CD14-positive monocyte (primary cell): ENCODE results near the gene LTO1. TPM values are rescaled to one million over a fixed set of nuclear protein-coding genes. Genes with fewer than 3 reads are reported as not detected.
A peak's percentile ranks its signal among the peaks of the same experiment; 100 is the strongest.

Source experiments
- DNase-seq, 3 donors: peaks; one replicate each; pipeline ENCODE4 v3.0.0-alpha.2; 2011 to 2022
- H2AFZ ChIP-seq: 2 replicates; pipeline ENCODE4 v1.6.0; 2012; ENCODE audit warnings: mild to moderate bottlenecking, low read depth, low read length, inconsistent platforms; ENCODE audit not compliant: insufficient read depth, poor library complexity, severe bottlenecking
- H3K27ac ChIP-seq, 2 donors: 1 replicate in 1 of 2; 2 replicates in 1 of 2; pipeline ENCODE4 v1.5.1; 2012 to 2013; ENCODE audit warnings: low read length in 2 of 2, control low read depth in 1 of 2, inconsistent platforms in 1 of 2, low read depth in 1 of 2, mild to moderate bottlenecking in 1 of 2
- H3K27me3 ChIP-seq, 2 donors: one replicate each; pipeline versions ENCODE4 v1.6.0 to v1.6.1; 2011 to 2013; ENCODE audit warnings: low read length in 2 of 2; ENCODE audit not compliant: control insufficient read depth in 2 of 2, insufficient read depth in 2 of 2
- H3K36me3 ChIP-seq, 2 donors: replicated peaks in 1 of 2; 1 replicate in 1 of 2; 2 replicates in 1 of 2; pipeline versions ENCODE4 v1.5.1 to v1.6.1; 2012 to 2013; ENCODE audit warnings: low read length in 2 of 2, control low read depth in 1 of 2, inconsistent platforms in 1 of 2, mild to moderate bottlenecking in 1 of 2; ENCODE audit not compliant: insufficient read depth in 2 of 2, control insufficient read depth in 1 of 2
- H3K4me1 ChIP-seq, 2 donors: 1 replicate in 1 of 2; 2 replicates in 1 of 2; pipeline versions ENCODE4 v1.5.1 to v1.6.1; 2012 to 2013; ENCODE audit warnings: low read length in 2 of 2, control low read depth in 1 of 2, inconsistent platforms in 1 of 2, mild to moderate bottlenecking in 1 of 2, moderate library complexity in 1 of 2; ENCODE audit not compliant: insufficient read depth in 2 of 2, control insufficient read depth in 1 of 2
- H3K4me2 ChIP-seq: replicated peaks from 2 replicates; pipeline ENCODE3; 2012; ENCODE audit warnings: low read length, moderate library complexity, mild to moderate bottlenecking; ENCODE audit not compliant: poor library complexity, severe bottlenecking; ENCODE audit errors: extremely low read depth
- H3K4me3 ChIP-seq, 3 experiments: fragments of 200-600 bp in 1 of 3; sonication (generic) in 1 of 3; replicated peaks in 1 of 3; 1 replicate in 2 of 3; 2 replicates in 1 of 3; pipeline ENCODE4 v1.5.1; 2011 to 2013; ENCODE audit warnings: low read length in 3 of 3, mild to moderate bottlenecking in 3 of 3, control low read depth in 2 of 3, low read depth in 2 of 3, inconsistent platforms in 1 of 3, moderate library complexity in 1 of 3
- H3K79me2 ChIP-seq: 2 replicates; pipeline ENCODE4 v1.6.0; 2012; ENCODE audit warnings: mild to moderate bottlenecking, control low read depth, inconsistent platforms, low read length, moderate library complexity; ENCODE audit not compliant: insufficient read depth
- H3K9ac ChIP-seq: 2 replicates; pipeline ENCODE4 v1.6.0; 2017; ENCODE audit warnings: low read length, mild to moderate bottlenecking; ENCODE audit not compliant: insufficient read depth, poor library complexity, severe bottlenecking
- H3K9me3 ChIP-seq, 2 donors: replicated peaks in 1 of 2; 1 replicate in 1 of 2; 2 replicates in 1 of 2; pipeline versions ENCODE4 v1.5.1 to v1.6.1; 2012 to 2013; ENCODE audit warnings: low read length in 2 of 2, control low read depth in 1 of 2; ENCODE audit not compliant: control insufficient read depth in 1 of 2, insufficient read depth in 1 of 2
- H4K20me1 ChIP-seq: 2 replicates; pipeline ENCODE4 v1.6.0; 2012; ENCODE audit warnings: mild to moderate bottlenecking, low read length, control low read depth, moderate library complexity; ENCODE audit not compliant: insufficient read depth
- H3K27ac Mint-ChIP-seq, 7 donors: one replicate each; pipeline ENCODE4 v1.8.0; 2020; ENCODE audit warnings: mild to moderate bottlenecking in 7 of 7, mixed read lengths in 7 of 7, moderate library complexity in 6 of 7, inconsistent platforms in 2 of 7
- H3K27me3 Mint-ChIP-seq, 3 donors: one replicate each; pipeline ENCODE4 v1.8.0; 2021 to 2022; ENCODE audit warnings: low read depth in 3 of 3, mild to moderate bottlenecking in 3 of 3, mixed read lengths in 3 of 3, moderate library complexity in 3 of 3, inconsistent platforms in 1 of 3
- H3K36me3 Mint-ChIP-seq, 2 donors: one replicate each; pipeline ENCODE4 v1.8.0; 2020; ENCODE audit warnings: mixed read lengths in 2 of 2, inconsistent platforms in 1 of 2, mild to moderate bottlenecking in 1 of 2
- H3K4me1 Mint-ChIP-seq: one replicate; pipeline ENCODE4 v1.8.0; 2020; ENCODE audit warnings: mild to moderate bottlenecking, mixed read lengths
- H3K4me3 Mint-ChIP-seq, 2 donors: one replicate each; pipeline ENCODE4 v1.8.0; 2020; ENCODE audit warnings: mild to moderate bottlenecking in 2 of 2, mixed read lengths in 2 of 2, moderate library complexity in 1 of 2
- H3K9me3 Mint-ChIP-seq, 7 donors: one replicate each; pipeline ENCODE4 v1.8.0; 2020 to 2022; ENCODE audit warnings: mixed read lengths in 7 of 7, mild to moderate bottlenecking in 6 of 7, moderate library complexity in 6 of 7, inconsistent platforms in 2 of 7
- CTCF ChIP-seq: fragments of 200-600 bp; IDR thresholded peaks from one replicate; pipeline ENCODE4 v1.8.0; 2022; ENCODE audit warnings: antibody characterized with exemption, mild to moderate bottlenecking
- WGBS: methylation state at CpG from one replicate; pipeline ENCODE4 v1.1.5; 2013; ENCODE audit warnings: missing lambda C conversion rate; ENCODE audit not compliant: insufficient coverage; 5-methylcytosine and 5-hydroxymethylcytosine counted together
- intact Hi-C, 2 donors: fragments of 100-400 bp; cut with micrococcal nuclease; formaldehyde crosslinking; loops; one replicate each; pipeline versions ENCODE4 v1.15.0 to v1.15.1; 2023
- polyA plus RNA-seq, 3 donors: library from polyadenylated mRNA; depleted of rRNA in 1 of 3; unstranded in 2 of 3; stranded (reverse) in 1 of 3; fragments of 300-500 nt in 2 of 3; fragments of >200 nt in 1 of 3; fragmentation: Illumina TruSeq in 2 of 3; gene quantifications; 1 replicate in 2 of 3; 2 replicates in 1 of 3; pipeline ENCODE4 v1.2.3, GENCODE V29; 2012 to 2021

The LTO1 gene
- polyA plus RNA-seq, 3 donors = 3.9 to 27.1 (median 5.2) TPM

GRCh38 chr11:69656536-69657455 lies 18.4 kb downstream of the LTO1 start:
- Histone ChIP-seq H3K27ac (no peak overlapping the region), H3K9me3 (no peaks in the 10 kb centered on the region), H3K79me2 (no peaks in the 10 kb centered on the region), H3K4me1 (no peaks in the 10 kb centered on the region), H4K20me1 (no peaks in the 10 kb centered on the region), H3K4me3 (no peak overlapping the region), H2AFZ (no peak overlapping the region), H3K27me3 (no peaks in the 10 kb centered on the region), H3K36me3 (no peaks in the 10 kb centered on the region), H3K9ac (no peak overlapping the region), H3K4me2 (no peak overlapping the region)
- no peaks in the 10 kb centered on the region for H3K9me3 Mint-ChIP-seq
- H3K4me3 Mint-ChIP-seq = no peak overlapping the region
- 94% methylated on average over 8 of the region's 20 CpGs for WGBS
- peaks cover 2 to 7% (median 4%) of the 10 kb centered on the region in 3 donors for H3K27me3 Mint-ChIP-seq
- no peak overlapping the region for H3K27ac Mint-ChIP-seq
- H3K36me3 Mint-ChIP-seq = no peaks in the 10 kb centered on the region
- TF ChIP-seq CTCF = no peak
- intact Hi-C loops = no loop called here
- DNase-seq = no peak
- H3K4me1 Mint-ChIP-seq = no peaks in the 10 kb centered on the region

GRCh38 chr11:69655479-69656428 lies 19.4 kb downstream of the LTO1 start:
- H3K27me3 ChIP-seq = no peaks in the 10 kb centered on the region
- Mint-ChIP-seq H3K9me3 (no peaks in the 10 kb centered on the region), H3K27ac (peak overlapping the region in 1 of 7 donors; percentile 10), H3K36me3 (no peaks in the 10 kb centered on the region), H3K27me3 (peaks cover 2 to 7% (median 6%) of the 10 kb centered on the region in 3 donors), H3K4me1 (no peaks in the 10 kb centered on the region), H3K4me3 (no peak overlapping the region)
- TF ChIP-seq CTCF = no peak
- no peak overlapping the region for H2AFZ ChIP-seq
- H3K9me3 ChIP-seq = no peaks in the 10 kb centered on the region
- no peaks in the 10 kb centered on the region for H3K4me1 ChIP-seq
- H3K27ac ChIP-seq = no peak overlapping the region
- 96% methylated on average over 17 of the region's 19 CpGs for WGBS
- no peaks in the 10 kb centered on the region for H3K79me2 ChIP-seq
- DNase-seq = no peak
- no peaks in the 10 kb centered on the region for H4K20me1 ChIP-seq
- intact Hi-C loops = no loop called here
- no peaks in the 10 kb centered on the region for H3K36me3 ChIP-seq
- H3K9ac ChIP-seq = no peak overlapping the region
- no peak overlapping the region for H3K4me3 ChIP-seq
- no peak overlapping the region for H3K4me2 ChIP-seq
